ENCODE measurements around the gene LRP8.

DNA sequence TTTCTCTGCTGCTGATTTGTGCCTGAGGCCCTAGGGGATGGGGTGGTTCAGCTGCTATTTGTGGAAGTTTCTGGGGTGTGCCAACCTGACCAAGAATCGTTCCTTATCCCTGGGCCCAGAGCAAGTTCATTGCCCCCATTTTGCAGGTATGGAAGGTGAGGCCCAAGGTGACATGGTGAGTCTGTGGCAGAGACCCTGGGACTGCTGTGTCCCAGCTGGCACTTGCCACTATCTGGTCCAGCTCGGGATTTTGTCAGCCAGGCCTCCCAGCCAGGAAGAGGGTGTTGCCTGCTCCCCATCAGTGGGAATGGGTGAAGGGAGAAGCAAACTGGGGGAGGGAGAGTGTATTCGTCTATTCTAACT, 18.9 kb upstream of the LRP8 start:
- TF ChIP-seq, protein P1, sequence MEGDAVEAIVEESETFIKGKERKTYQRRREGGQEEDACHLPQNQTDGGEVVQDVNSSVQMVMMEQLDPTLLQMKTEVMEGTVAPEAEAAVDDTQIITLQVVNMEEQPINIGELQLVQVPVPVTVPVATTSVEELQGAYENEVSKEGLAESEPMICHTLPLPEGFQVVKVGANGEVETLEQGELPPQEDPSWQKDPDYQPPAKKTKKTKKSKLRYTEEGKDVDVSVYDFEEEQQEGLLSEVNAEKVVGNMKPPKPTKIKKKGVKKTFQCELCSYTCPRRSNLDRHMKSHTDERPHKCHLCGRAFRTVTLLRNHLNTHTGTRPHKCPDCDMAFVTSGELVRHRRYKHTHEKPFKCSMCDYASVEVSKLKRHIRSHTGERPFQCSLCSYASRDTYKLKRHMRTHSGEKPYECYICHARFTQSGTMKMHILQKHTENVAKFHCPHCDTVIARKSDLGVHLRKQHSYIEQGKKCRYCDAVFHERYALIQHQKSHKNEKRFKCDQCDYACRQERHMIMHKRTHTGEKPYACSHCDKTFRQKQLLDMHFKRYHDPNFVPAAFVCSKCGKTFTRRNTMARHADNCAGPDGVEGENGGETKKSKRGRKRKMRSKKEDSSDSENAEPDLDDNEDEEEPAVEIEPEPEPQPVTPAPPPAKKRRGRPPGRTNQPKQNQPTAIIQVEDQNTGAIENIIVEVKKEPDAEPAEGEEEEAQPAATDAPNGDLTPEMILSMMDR (IDR thresholded peaks at IDR 0.05) = no peak
- no peak for TF ChIP-seq POLR2A (IDR thresholded peaks at IDR 0.05)

Data from heart left ventricle (tissue), 13 donors.